Esophagus muscularis mucosa (tissue), 4 donors: ENCODE data around the gene AKR1C3. TPM values are rescaled to one million over a fixed set of nuclear protein-coding genes. Genes with fewer than 3 reads are reported as not detected.

ENCODE experiments used
- DNase-seq: peaks from one replicate; pipeline ENCODE4 v3.0.0-alpha.2; 2017; ENCODE audit errors: extremely low spot score
- H3K27ac ChIP-seq, 4 donors: fragments of 200-600 bp; sonication (generic); replicated peaks in 1 of 4; 1 replicate in 3 of 4; 2 replicates in 1 of 4; pipeline ENCODE4 v1.5.1; 2016 to 2019; ENCODE audit warnings: mild to moderate bottlenecking in 1 of 4
- H3K27me3 ChIP-seq, 4 donors: fragments of 200-600 bp; sonication (generic); one replicate each; pipeline versions ENCODE4 v1.5.1 to v1.6.0; 2016 to 2019
- H3K36me3 ChIP-seq, 4 donors: fragments of 200-600 bp; sonication (generic); one replicate each; pipeline ENCODE4 v1.5.1; 2016 to 2019
- H3K4me1 ChIP-seq, 4 donors: fragments of 200-600 bp; sonication (generic); one replicate each; pipeline ENCODE4 v1.5.1; 2016 to 2019
- H3K4me3 ChIP-seq, 4 donors: fragments of 200-600 bp; sonication (generic); 1 replicate in 2 of 4; 2 replicates in 2 of 4; pipeline ENCODE4 v1.5.1; 2016 to 2019; ENCODE audit warnings: mild to moderate bottlenecking in 4 of 4, moderate library complexity in 1 of 4
- H3K9me3 ChIP-seq, 4 donors: fragments of 200-600 bp; sonication (generic); 1 replicate in 3 of 4; 2 replicates in 1 of 4; pipeline ENCODE4 v1.5.1; 2016 to 2019
- CTCF ChIP-seq, 3 experiments: fragments of 200-600 bp in 2 of 3; fragments of 450-650 bp in 1 of 3; sonication (generic) in 2 of 3; IDR thresholded peaks; one replicate each; pipeline ENCODE4 v1.5.1; 2017 to 2019; ENCODE audit warnings: antibody characterized with exemption in 3 of 3, mild to moderate bottlenecking in 2 of 3, moderate library complexity in 1 of 3
- EP300 ChIP-seq: sonication (generic); formaldehyde crosslinking; IDR thresholded peaks from one replicate; pipeline ENCODE4 v1.6.1; 2017; ENCODE audit warnings: antibody characterized with exemption
- POLR2A ChIP-seq: fragments of 450-650 bp; IDR thresholded peaks from one replicate; pipeline ENCODE4 v1.6.1; 2017; ENCODE audit warnings: antibody characterized with exemption, moderate library complexity, mild to moderate bottlenecking, low read depth
- POLR2AphosphoS5 ChIP-seq, 2 donors: sonication (generic); formaldehyde crosslinking; IDR thresholded peaks; one replicate each; pipeline ENCODE4 v1.6.1; 2017; ENCODE audit warnings: antibody characterized with exemption in 2 of 2
- WGBS: methylation state at CpG from one replicate; pipeline ENCODE4 v1.1.5; 2018; 5-methylcytosine and 5-hydroxymethylcytosine counted together
- intact Hi-C: fragments of 100-400 bp; cut with DNase I; formaldehyde crosslinking; loops from one replicate; pipeline ENCODE4 v1.15.1; 2023
- total RNA-seq, 4 donors: library from RNA; depleted of rRNA; stranded (reverse); fragments of >200 nt; gene quantifications; one replicate each; pipeline versions ENCODE4 v1.1.0 to v1.2.1, GENCODE V29; 2016

AKR1C3 gene
- total RNA-seq, 4 donors from 2014 or later, result 12.1 to 29.7 (median 19.3) TPM

- Histone ChIP-seq H3K27ac (no peak overlapping the region), H3K4me1 (no peaks in the 10 kb centered on the region), H3K9me3 (no peaks in the 10 kb centered on the region), H3K4me3 (no peak overlapping the region), H3K27me3 (no peaks in the 10 kb centered on the region), H3K36me3 (no peaks in the 10 kb centered on the region)
- WGBS, result 96% methylated on average over 1 of the region's 1 CpG
- no peak for DNase-seq
- intact Hi-C loops, result no loop called here
- TF ChIP-seq EP300 (no peak), CTCF (IDR thresholded peaks at IDR 0.05) (no peak), POLR2AphosphoS5 (IDR thresholded peaks at IDR 0.05) (no peak), POLR2A (no peak)
Observed at GRCh38 chr10:5081091-5081490, 13.1 kb upstream of the AKR1C3 start.

- TF ChIP-seq EP300, result no peak
- TF ChIP-seq POLR2A, result no peak
- TF ChIP-seq CTCF (IDR thresholded peaks at IDR 0.05), result no peak
- no peak for TF ChIP-seq POLR2AphosphoS5 (IDR thresholded peaks at IDR 0.05)
- no peaks in the 10 kb centered on the region for H3K27me3 ChIP-seq
- H3K9me3 ChIP-seq, result peaks cover 0 to 9% (median 2%) of the 10 kb centered on the region in 4 donors
- intact Hi-C loops, result no loop called here
- 83% methylated on average over 2 of the region's 2 CpGs for WGBS
- H3K4me3 ChIP-seq, result no peak overlapping the region
- H3K27ac ChIP-seq, result no peak overlapping the region
- DNase-seq, result no peak
- no peaks in the 10 kb centered on the region for H3K36me3 ChIP-seq
- peaks cover 0 to under 1% (median 0%) of the 10 kb centered on the region in 4 donors for H3K4me1 ChIP-seq
Observed at GRCh38 chr10:5088703-5089261, 5.4 kb upstream of the AKR1C3 start.

- intact Hi-C loops, result no loop called here
- DNase-seq, result no peak
- H3K4me1 ChIP-seq, result peaks cover 0 to 10% (median 3%) of the 10 kb centered on the region in 4 donors
- TF ChIP-seq CTCF (IDR thresholded peaks at IDR 0.05) (no peak), POLR2A (no peak), EP300 (no peak), POLR2AphosphoS5 (IDR thresholded peaks at IDR 0.05) (no peak)
- H3K27ac ChIP-seq, result no peak overlapping the region
- no peaks in the 10 kb centered on the region for H3K36me3 ChIP-seq
- no peak overlapping the region for H3K4me3 ChIP-seq
- H3K27me3 ChIP-seq, result no peaks in the 10 kb centered on the region
- WGBS, result 51% methylated on average over 4 of the region's 4 CpGs
- peaks cover 0 to 9% (median 2%) of the 10 kb centered on the region in 4 donors for H3K9me3 ChIP-seq
Observed at GRCh38 chr10:5089865-5090264, 4.3 kb upstream of the AKR1C3 start.

- no peak for DNase-seq
- H3K27me3 ChIP-seq, result no peaks in the 10 kb centered on the region
- no peak overlapping the region for H3K4me3 ChIP-seq
- H3K27ac ChIP-seq, result no peak overlapping the region
- peaks cover 0 to 10% (median 3%) of the 10 kb centered on the region in 4 donors for H3K4me1 ChIP-seq
- TF ChIP-seq EP300 (no peak), CTCF (IDR thresholded peaks at IDR 0.05) (no peak), POLR2AphosphoS5 (IDR thresholded peaks at IDR 0.05) (no peak), POLR2A (no peak)
- H3K36me3 ChIP-seq, result no peaks in the 10 kb centered on the region
- peaks cover 0 to 9% (median 2%) of the 10 kb centered on the region in 4 donors for H3K9me3 ChIP-seq
- intact Hi-C loops, result no loop called here
Observed at GRCh38 chr10:5090551-5090950, 3.7 kb upstream of the AKR1C3 start.

GRCh38 chr10:5091196-5091595 is 3.0 kb upstream of the AKR1C3 start:
- peaks cover 0 to 9% (median 2%) of the 10 kb centered on the region in 4 donors for H3K9me3 ChIP-seq
- TF ChIP-seq EP300 (no peak), POLR2A (no peak), POLR2AphosphoS5 (IDR thresholded peaks at IDR 0.05) (no peak)
- H3K36me3 ChIP-seq, result no peaks in the 10 kb centered on the region
- peaks cover 0 to 10% (median 3%) of the 10 kb centered on the region in 4 donors for H3K4me1 ChIP-seq
- no peak for DNase-seq
- intact Hi-C loops, result no loop called here
- no peak overlapping the region for H3K27ac ChIP-seq
- no peaks in the 10 kb centered on the region for H3K27me3 ChIP-seq
- WGBS, result 71% methylated on average over 3 of the region's 3 CpGs
- no peak overlapping the region for H3K4me3 ChIP-seq
